WTC11 (cell line): ENCODE measurements around the gene CCDC154.
"Not testable (repeated sequence)": the region's sequence is repeated elsewhere in the genome, so short reads cannot be mapped to it uniquely, and the experiment has no call there.

Experiments used
- ATF2 ChIP-seq: sonication (generic); formaldehyde crosslinking; IDR thresholded peaks from 2 replicates; pipeline ENCODE4 v1.8.1; 2022; ENCODE audit warnings: low read depth, missing genetic modification reagents, borderline replicate concordance
- ATF3 ChIP-seq: sonication (generic); formaldehyde crosslinking; conservative IDR thresholded peaks from 2 replicates; pipeline ENCODE4 v1.8.1; 2022; ENCODE audit warnings: mild to moderate bottlenecking, missing genetic modification reagents
- CREB1 ChIP-seq: sonication (generic); formaldehyde crosslinking; IDR thresholded peaks from 2 replicates; pipeline ENCODE4 v1.8.0; 2023; ENCODE audit warnings: mild to moderate bottlenecking, missing genetic modification reagents
- CREM ChIP-seq: sonication (generic); formaldehyde crosslinking; IDR thresholded peaks from 2 replicates; pipeline ENCODE4 v1.8.1; 2022; ENCODE audit warnings: mild to moderate bottlenecking, missing genetic modification reagents, moderate library complexity
- CTCF ChIP-seq: fragments of 200-600 bp; IDR thresholded peaks from 2 replicates; pipeline ENCODE4 v1.8.0; 2022; ENCODE audit warnings: antibody characterized with exemption
- E2F1 ChIP-seq: sonication (generic); formaldehyde crosslinking; IDR thresholded peaks from 2 replicates; pipeline ENCODE4 v1.8.0; 2022; ENCODE audit warnings: mild to moderate bottlenecking, missing genetic modification reagents
- GABPB1 ChIP-seq: sonication (generic); formaldehyde crosslinking; IDR thresholded peaks from 2 replicates; pipeline ENCODE4 v1.8.1; 2023; ENCODE audit warnings: mild to moderate bottlenecking, missing genetic modification reagents
- JUN ChIP-seq: sonication (generic); formaldehyde crosslinking; IDR thresholded peaks from 2 replicates; pipeline ENCODE4 v1.8.0; 2023; ENCODE audit warnings: mild to moderate bottlenecking, missing genetic modification reagents
- MAX ChIP-seq: sonication (generic); formaldehyde crosslinking; IDR thresholded peaks from 2 replicates; pipeline ENCODE4 v1.8.0; 2022; ENCODE audit warnings: mild to moderate bottlenecking, missing genetic modification reagents
- RORB ChIP-seq: fragments of 250-450 bp; sonication (Bioruptor Pico); IDR thresholded peaks from 2 replicates; pipeline ENCODE4 v1.9.0; 2021; ENCODE audit warnings: mild to moderate bottlenecking
- USF2 ChIP-seq: sonication (generic); formaldehyde crosslinking; IDR thresholded peaks from 2 replicates; pipeline ENCODE4 v1.8.1; 2023; ENCODE audit warnings: mild to moderate bottlenecking, missing genetic modification reagents, moderate library complexity
- ZBTB21 ChIP-seq: sonication (generic); formaldehyde crosslinking; IDR thresholded peaks from 2 replicates; pipeline ENCODE4 v1.8.1; 2023; ENCODE audit warnings: mild to moderate bottlenecking, missing genetic modification reagents, borderline replicate concordance
- ZNF121 ChIP-seq: sonication (generic); formaldehyde crosslinking; IDR thresholded peaks from 2 replicates; pipeline ENCODE4 v1.8.0; 2023; ENCODE audit warnings: missing genetic modification reagents

GRCh38 chr16:1478937-1479336, 34.6 kb upstream of the CCDC154 start:
- not testable (repeated sequence) for TF ChIP-seq ZNF121; CREB1; CTCF; MAX (CRISPR knock-in tag); JUN (CRISPR knock-in tag); ATF3; GABPB1 (CRISPR knock-in tag); USF2 (CRISPR knock-in tag); E2F1 (CRISPR knock-in tag); CREM (CRISPR knock-in tag); ATF2 (CRISPR knock-in tag); ZBTB21 (CRISPR knock-in tag); RORB (CRISPR knock-in tag)
